Lung (tissue), 12 donors: ENCODE measurements around the gene TAOK1. TPM values are rescaled to one million over a fixed set of nuclear protein-coding genes. Genes with fewer than 3 reads are reported as not detected.

Experiments used
- ATAC-seq: fragments of 200-7000 bp; cut with Tn5 transposase; one replicate; pipeline ENCODE4 v1.9.1; 2020; ENCODE audit warnings: moderate number of reproducible peaks; ENCODE audit not compliant: insufficient read depth, low FRiP score
- DNase-seq, 3 donors: peaks; one replicate each; pipeline ENCODE4 v3.0.0-alpha.2; 2013 to 2017
- H3K27ac ChIP-seq, 2 donors: one replicate each; pipeline ENCODE4 v1.5.1; 2013; ENCODE audit warnings: mild to moderate bottlenecking in 2 of 2, moderate library complexity in 2 of 2, control low read depth in 1 of 2, inconsistent platforms in 1 of 2, low read depth in 1 of 2, low read length in 1 of 2
- H3K27me3 ChIP-seq, 3 donors: one replicate each; pipeline ENCODE4 v1.5.1; 2013; ENCODE audit warnings: low read length in 2 of 3; ENCODE audit not compliant: control insufficient read depth in 3 of 3, insufficient read depth in 3 of 3
- H3K36me3 ChIP-seq, 4 donors: one replicate each; pipeline ENCODE4 v1.5.1; 2013; ENCODE audit warnings: low read length in 4 of 4, mild to moderate bottlenecking in 1 of 4, moderate library complexity in 1 of 4; ENCODE audit not compliant: control insufficient read depth in 4 of 4, insufficient read depth in 4 of 4
- H3K4me1 ChIP-seq, 5 donors: one replicate each; pipeline ENCODE4 v1.5.1; 2013; ENCODE audit warnings: low read length in 5 of 5, mild to moderate bottlenecking in 2 of 5, moderate library complexity in 1 of 5; ENCODE audit not compliant: control insufficient read depth in 5 of 5, insufficient read depth in 5 of 5
- H3K4me3 ChIP-seq: one replicate; pipeline ENCODE4 v1.5.1; 2013; ENCODE audit warnings: mild to moderate bottlenecking, control low read depth, moderate library complexity
- H3K9ac ChIP-seq, 2 donors: one replicate each; pipeline ENCODE4 v1.5.1; 2013; ENCODE audit warnings: low read length in 2 of 2, control low read depth in 1 of 2; ENCODE audit not compliant: insufficient read depth in 1 of 2
- H3K9me3 ChIP-seq, 4 donors: one replicate each; pipeline ENCODE4 v1.5.1; 2013; ENCODE audit warnings: low read length in 3 of 4, mild to moderate bottlenecking in 1 of 4, moderate library complexity in 1 of 4; ENCODE audit not compliant: control insufficient read depth in 4 of 4, insufficient read depth in 3 of 4
- CTCF ChIP-seq: IDR thresholded peaks from 2 replicates; pipeline ENCODE4 v1.5.1; 2012; ENCODE audit warnings: mild to moderate bottlenecking; ENCODE audit errors: control extremely low read depth, extremely low read depth
- WGBS, 2 donors: extraction: QIAGEN DNeasy Blood & Tissue Kit; methylation state at CpG; one replicate each; pipeline ENCODE4 v1.1.7; 2013; 5-methylcytosine and 5-hydroxymethylcytosine counted together
- polyA plus RNA-seq, 2 donors: library from polyadenylated mRNA; stranded (reverse); fragments of 200-250 nt; gene quantifications; one replicate each; pipeline ENCODE4 v1.2.1, GENCODE V29; 2013
- total RNA-seq, 2 donors: library from RNA; depleted of rRNA in 1 of 2; stranded (reverse); fragments of >200 nt in 1 of 2; gene quantifications; one replicate each; pipeline ENCODE4 v1.2.1, GENCODE V29; 2014 to 2021
- donor health status: control.
- donor health status: control.
- donor health status: Bipolar disorder and iron deficiency.
- donor health status: healthy.
- donor health status: DM: yes; HTN: yes; CAD: no.

Gene TAOK1
- total and polyA plus RNA-seq, 4 donors: 8.8 to 81.0 (median 37.3) TPM

GRCh38 chr17:29526322-29526721 lies 136.2 kb downstream of the TAOK1 start:
- Histone ChIP-seq H3K36me3 (peaks cover 12 to 26% (median 18%) of the 10 kb centered on the region in 4 donors), H3K4me1 (no peaks in the 10 kb centered on the region), H3K9ac (no peak overlapping the region), H3K4me3 (no peak overlapping the region), H3K9me3 (no peaks in the 10 kb centered on the region), H3K27ac (no peak overlapping the region), H3K27me3 (no peaks in the 10 kb centered on the region)
- ATAC-seq: no peak
- 93 to 96% methylated on average over 3 of the region's 3 CpGs for WGBS, 2 donors
- no peak for TF ChIP-seq CTCF
- no peak for DNase-seq

GRCh38 chr17:29533976-29534375 lies 143.8 kb downstream of the TAOK1 start:
- DNase-seq (no peak), ATAC-seq (no peak)
- WGBS, 2 donors: 90 to 92% methylated on average over 8 of the region's 8 CpGs
- Histone ChIP-seq H3K9me3 (no peaks in the 10 kb centered on the region), H3K4me3 (no peak overlapping the region), H3K27me3 (no peaks in the 10 kb centered on the region), H3K9ac (no peak overlapping the region), H3K27ac (no peak overlapping the region), H3K36me3 (peaks cover 13 to 25% (median 18%) of the 10 kb centered on the region in 4 donors), H3K4me1 (no peaks in the 10 kb centered on the region)
- no peak for TF ChIP-seq CTCF

GRCh38 chr17:29544066-29544465 lies 153.9 kb downstream of the TAOK1 start:
- H3K9me3 ChIP-seq: no peaks in the 10 kb centered on the region
- TF ChIP-seq CTCF: no peak
- no peak overlapping the region for H3K27ac ChIP-seq
- DNase-seq: peak in 2 of 3 donors; percentile 63 to 68
- peaks cover 9 to 14% (median 10%) of the 10 kb centered on the region in 4 donors for H3K36me3 ChIP-seq
- H3K4me3 ChIP-seq: no peak overlapping the region
- no peak for ATAC-seq
- H3K27me3 ChIP-seq: no peaks in the 10 kb centered on the region
- WGBS, 2 donors: 81 to 83% methylated on average over 4 of the region's 4 CpGs
- H3K9ac ChIP-seq: no peak overlapping the region
- H3K4me1 ChIP-seq: peaks cover 0 to 39% (median 0%) of the 10 kb centered on the region in 5 donors

GRCh38 chr17:29546085-29546484 lies 155.9 kb downstream of the TAOK1 start:
- Histone ChIP-seq H3K4me3 (no peak overlapping the region), H3K36me3 (peaks cover 8 to 10% (median 9%) of the 10 kb centered on the region in 4 donors), H3K4me1 (peaks cover 0 to 55% (median 9%) of the 10 kb centered on the region in 5 donors), H3K27ac (no peak overlapping the region), H3K9ac (no peak overlapping the region), H3K27me3 (no peaks in the 10 kb centered on the region), H3K9me3 (no peaks in the 10 kb centered on the region)
- DNase-seq (no peak), ATAC-seq (no peak)
- 87 to 93% methylated on average over 1 of the region's 1 CpG for WGBS, 2 donors
- no peak for TF ChIP-seq CTCF
